ENCODE measurements around the gene SYT2. TPM values are rescaled to one million over a fixed set of nuclear protein-coding genes. Genes with fewer than 3 reads are reported as not detected.

SYT2 gene
- total RNA-seq, 1 donor from 2014 or later = 0.72 TPM

DNA sequence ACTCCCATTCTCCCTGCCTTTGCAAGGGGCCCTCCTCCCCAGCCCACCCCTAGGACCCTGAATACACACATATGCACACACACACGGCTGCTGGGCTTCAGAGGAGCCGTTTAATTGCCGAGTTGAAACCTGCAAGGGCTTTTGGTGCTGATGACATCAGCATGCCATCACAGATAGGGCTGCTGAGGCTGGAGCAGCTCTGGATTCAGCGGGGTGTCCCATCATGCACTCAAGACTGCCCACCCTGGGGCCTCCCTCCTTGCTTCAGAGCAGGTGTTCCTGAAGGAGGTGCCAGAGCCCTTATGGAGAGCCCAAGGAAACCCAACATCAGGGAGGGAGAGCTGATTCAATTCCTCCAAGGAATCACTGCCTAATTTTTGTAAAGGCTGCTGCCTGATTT lies 5.7 kb downstream of the SYT2 start:
- DNase-seq (ENCODE audit: low spot score) = no peak

- no peak for DNase-seq (ENCODE audit: low spot score)
Observed at GRCh38 chr1:202703191-202703590, 7.1 kb downstream of the SYT2 start.

GRCh38 chr1:202702088-202702487 lies 8.2 kb downstream of the SYT2 start:
- DNase-seq (ENCODE audit: low spot score) = no peak

DNA sequence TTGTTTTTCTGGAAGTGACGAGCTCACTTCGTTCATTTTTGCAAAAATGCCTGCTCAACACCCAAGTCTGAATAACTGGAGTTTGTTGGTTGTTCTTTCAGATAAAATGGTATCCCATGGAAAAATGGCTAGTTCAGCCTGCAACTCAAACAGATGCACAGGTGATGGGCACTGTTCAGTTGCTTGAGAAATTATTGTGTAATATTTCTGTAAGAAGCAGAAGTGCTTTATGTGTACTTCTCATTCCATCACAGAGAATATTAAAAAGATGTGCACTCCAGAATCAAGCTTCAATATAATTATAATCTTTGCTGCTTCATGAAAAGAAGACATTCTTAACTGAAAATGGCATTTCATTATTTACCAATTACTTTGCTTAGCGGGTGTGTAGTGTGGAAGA lies 9.1 kb downstream of the SYT2 start:
- DNase-seq (ENCODE audit: low spot score) = no peak

DNA sequence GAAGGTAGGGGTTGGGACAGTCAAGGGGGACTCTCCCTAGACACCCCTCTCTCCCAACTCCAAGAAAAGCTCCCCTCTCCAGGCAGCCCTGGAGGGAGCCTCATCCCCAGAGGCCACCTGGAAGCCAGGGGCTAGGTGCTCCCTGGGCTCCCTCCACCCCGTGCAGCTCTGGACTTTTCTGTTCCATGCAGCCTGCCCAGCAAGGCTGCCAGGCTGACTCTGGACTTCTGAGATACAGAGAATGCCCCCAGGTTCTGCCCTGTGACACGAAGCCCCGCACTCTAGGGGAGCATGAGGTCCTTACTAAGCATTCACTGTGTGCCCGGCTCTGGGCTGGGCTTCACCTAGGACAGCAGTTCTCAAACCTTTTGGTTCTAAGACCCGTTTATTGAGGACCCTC lies 10.2 kb downstream of the SYT2 start:
- DNase-seq (ENCODE audit: low spot score) = no peak

GRCh38 chr1:202698276-202698675 lies 12.0 kb downstream of the SYT2 start:
- peak; percentile 40 for DNase-seq (ENCODE audit: low spot score)

DNA sequence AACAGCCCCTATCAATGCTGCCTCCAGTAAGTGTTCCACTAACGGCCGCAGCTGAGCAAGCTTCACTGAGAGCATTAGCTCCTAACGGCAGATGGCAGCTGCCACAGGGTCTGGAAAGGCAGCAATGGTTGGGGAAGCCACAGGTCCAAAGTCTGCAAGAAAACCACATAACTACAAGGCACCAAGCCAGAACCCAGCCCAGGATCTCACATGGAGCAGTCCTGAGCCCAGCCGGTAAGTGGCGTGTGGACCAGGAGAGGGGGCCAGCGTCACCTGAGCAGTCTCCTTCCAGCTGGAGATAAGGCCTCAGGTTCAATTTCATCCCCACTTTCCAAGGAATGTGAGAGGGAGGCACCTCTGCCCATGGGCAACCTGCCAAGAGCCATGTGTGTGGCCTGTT lies 13.2 kb downstream of the SYT2 start:
- peak; percentile 86 for DNase-seq (ENCODE audit: low spot score)

DNA sequence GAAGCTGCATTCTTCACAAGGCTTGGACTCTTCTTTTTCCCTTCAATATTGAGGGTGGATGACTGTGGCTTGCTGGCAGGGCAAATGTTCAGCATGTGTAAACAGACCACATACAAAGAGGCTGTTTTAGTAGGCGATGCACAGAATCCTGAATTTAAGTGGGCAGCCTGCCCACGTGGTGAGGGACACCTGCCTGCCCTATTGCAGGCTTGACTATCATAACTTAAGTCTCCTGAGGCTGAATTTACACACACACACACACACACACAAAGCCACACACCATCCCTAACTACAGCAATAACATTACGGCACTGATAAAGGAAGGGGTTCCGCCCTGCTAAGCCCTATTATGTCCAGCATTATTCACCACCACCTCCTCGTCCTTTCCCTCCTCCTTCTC lies 15.9 kb downstream of the SYT2 start:
- DNase-seq (ENCODE audit: low spot score) = no peak

DNA sequence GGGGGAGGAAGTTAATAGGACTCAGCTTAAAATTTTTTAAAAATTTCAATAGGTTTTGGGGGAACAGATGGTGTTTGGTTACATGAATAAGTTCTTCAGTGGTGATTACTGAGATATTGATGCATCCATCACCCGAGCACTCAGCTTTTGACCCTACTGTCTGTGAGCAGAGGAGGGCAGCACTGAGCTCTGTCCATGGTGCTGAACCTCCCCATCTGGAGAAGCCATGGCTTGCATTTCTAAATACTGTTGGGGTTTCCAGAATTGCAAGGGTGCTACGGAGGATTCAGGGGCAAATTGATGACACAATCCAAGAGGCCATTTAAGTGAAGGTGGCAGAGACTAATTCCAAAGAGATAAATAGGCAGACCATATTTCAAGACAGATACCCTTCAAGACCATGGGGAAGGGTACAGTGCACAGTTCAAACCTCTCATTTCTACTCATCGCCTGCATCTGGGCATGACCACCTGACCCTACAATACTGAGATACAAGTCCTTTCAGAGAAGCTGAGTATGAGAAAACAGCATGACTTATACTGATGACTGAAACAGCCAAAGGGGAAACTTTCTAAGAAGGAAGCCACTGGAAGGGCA lies 17.2 kb downstream of the SYT2 start:
- DNase-seq (ENCODE audit: low spot score) = peak; percentile 83

DNA sequence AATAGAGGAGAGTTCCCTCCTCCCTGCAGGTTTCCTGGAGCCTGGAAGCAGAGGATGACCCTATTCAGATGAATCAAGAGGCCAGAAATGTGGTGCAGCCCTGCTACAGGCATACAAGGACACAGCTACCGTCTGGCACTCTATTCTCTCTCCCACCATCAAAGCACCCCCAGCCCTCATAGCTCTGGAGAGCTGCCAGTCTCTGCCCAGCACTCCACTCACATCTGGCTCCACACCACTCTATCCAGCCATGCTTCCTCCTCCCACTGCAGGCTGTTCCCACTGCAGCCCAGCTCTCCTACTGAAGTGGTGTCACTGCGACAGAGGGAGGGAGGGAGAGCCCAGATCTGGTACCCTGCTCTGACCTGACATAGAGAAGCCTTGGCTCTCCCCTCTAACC lies 18.4 kb downstream of the SYT2 start:
- no peak for DNase-seq (ENCODE audit: low spot score)

DNA sequence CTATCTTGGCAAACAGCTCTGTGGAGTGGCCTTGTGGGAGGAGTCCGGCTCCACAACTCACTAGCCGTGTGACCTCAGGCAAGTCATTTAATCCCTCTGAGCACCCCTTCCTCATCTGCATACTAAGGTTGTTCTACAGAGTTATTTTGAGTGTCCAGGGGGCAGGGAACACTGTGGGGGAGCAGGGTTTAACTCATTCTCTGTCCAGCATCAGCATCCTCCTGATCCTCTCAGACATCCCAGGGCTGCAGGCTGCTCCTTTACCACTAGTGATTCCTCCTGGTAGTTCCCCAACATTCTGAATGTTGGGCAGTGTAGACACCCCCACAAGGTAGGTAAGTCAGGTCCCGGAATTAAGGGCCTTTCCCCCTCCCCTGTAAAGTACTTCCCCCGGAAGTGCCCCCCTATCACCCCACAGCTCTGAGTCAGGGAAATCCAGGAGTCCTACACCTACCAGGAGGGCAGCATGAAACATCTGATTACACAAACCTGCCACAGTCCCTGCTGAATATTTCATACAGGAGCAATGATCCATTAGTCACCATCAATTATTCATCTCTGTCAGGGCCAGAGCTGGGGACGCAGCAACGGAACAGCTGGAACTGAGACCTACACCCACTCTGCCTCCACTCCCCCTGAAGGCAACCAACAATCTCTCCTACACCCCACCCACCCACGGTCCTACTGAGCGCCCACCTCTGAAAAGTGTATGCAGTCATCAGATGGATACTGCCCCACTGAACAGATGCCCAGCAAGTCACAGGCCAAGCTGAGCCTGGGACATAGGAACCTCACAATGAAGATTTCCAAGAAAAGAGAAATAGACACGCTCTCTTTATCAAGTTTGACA lies 20.5 kb downstream of the SYT2 start:
- no peak for DNase-seq (ENCODE audit: low spot score)

GRCh38 chr1:202689082-202689481 lies 21.2 kb downstream of the SYT2 start:
- no peak for DNase-seq (ENCODE audit: low spot score)

DNA sequence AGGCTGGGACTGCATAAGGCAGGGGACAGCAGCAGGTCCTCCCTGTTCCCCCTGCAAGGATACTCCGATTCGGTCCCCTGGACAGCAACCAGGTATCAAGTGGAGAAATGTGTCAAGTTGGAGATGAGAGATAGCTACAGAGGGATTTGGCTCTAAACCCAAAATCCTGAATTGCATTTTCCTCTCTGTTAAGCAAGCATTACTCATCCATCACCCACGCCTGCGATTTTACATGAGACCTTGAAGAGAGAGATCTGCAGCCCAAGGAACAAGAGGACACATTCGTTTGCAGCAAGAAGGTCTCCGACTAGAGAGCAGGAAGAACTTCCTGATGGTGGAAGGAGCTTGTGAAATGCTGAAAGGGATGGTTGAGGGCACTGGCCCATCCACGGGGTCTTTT lies 21.9 kb downstream of the SYT2 start:
- no peak for DNase-seq (ENCODE audit: low spot score)

DNA sequence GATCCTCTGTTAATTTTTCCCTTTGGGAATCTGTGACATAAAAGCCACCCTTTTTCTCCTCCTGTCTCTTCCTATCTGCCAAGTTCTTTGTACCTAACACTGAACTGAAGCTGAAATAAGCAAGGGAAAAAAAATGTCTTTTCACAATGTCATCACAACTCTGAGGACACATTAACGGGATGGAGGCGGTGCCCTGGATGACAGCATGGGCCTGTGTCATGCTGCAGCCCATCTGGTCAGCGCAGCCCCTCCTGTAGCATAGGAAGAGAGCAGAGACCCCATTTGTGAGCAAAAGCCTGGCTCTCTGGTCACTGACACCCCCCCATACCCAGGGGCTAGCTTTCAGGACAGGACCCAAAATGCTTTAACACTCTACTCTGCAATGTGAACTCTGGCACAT lies 22.5 kb downstream of the SYT2 start:
- DNase-seq (ENCODE audit: low spot score) = no peak

DNA sequence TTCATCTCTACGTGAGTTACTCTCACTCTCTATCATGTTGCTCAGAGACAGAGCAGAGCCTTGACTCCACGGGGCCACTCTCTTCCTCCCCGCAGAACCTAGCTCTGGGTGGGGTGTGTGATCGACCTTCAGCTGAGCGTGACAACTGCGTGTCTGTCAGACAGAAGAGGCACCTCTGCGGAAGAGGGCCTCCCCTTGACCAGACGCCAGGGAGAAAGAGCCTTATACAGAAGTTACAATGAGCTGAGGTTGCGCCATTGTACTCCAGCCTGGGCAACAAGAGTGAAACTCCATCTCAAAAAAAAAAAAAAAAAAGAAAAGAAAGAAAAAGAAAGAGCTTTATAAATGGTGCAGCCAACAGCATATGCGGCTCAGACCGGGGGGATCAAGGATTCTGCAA lies 22.9 kb downstream of the SYT2 start:
- no peak for DNase-seq (ENCODE audit: low spot score)

DNA sequence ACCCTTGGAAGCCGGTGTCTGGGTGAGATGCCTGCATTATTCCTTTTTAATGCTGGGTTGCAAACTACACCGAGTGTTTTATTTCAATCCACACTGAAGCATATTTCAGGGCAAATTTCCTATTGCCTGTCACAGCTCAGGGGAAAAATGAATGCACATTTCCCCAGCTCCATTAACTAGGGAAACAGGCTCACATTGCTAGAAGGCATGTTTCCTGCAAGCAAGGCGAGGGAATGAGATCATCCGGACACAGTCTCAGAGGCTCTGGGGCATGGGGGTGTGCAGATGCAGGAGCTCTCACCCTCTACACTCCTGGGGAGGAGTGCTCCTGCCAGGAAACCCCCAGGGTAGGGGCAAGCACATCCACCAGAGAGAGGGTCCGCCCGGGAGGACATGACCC lies 24.6 kb downstream of the SYT2 start:
- DNase-seq (ENCODE audit: low spot score) = no peak

- no peak for DNase-seq (ENCODE audit: low spot score)
Observed at GRCh38 chr1:202684716-202685115, 25.5 kb downstream of the SYT2 start.

DNA sequence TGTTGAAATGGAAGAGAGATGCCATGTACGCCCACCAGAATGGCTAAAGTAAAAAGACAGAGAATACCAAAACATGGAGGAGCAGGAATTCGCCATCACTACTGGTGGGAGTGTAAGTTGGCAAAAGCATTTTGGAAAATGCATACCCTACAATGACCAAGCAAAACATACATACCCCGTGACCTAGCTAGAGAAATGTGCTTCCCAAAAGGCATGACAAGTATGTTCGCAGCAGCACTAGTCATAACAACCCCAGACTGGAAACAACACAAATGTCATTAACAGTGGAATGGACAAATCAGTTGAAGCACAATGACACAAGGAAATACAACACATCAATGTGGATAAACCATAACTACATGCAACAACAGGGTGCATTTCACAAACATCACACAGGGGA lies 27.2 kb downstream of the SYT2 start:
- DNase-seq (ENCODE audit: low spot score) = no peak

DNA sequence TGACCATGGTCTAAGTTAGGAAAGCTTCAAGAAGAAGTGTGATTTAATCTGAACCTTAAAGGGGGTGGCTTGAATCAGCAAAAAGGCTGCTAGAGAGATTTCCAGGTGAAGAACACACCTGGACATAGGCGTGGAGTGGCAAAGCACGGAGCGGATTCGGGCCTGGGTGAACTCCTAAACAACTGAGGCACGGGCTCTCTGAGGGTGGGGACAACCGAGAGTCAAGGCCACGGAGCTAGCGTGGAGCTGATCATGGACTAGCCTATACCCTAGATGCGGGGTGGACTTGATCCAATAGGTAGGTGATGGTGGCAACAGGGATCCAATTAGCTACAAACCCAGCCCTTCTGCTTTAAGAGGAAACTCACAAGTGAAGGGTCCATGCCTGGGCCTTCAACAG lies 27.8 kb downstream of the SYT2 start:
- DNase-seq (ENCODE audit: low spot score) = no peak

GRCh38 chr1:202681736-202682420 lies 28.4 kb downstream of the SYT2 start:
- DNase-seq (ENCODE audit: low spot score) = no peak

DNA sequence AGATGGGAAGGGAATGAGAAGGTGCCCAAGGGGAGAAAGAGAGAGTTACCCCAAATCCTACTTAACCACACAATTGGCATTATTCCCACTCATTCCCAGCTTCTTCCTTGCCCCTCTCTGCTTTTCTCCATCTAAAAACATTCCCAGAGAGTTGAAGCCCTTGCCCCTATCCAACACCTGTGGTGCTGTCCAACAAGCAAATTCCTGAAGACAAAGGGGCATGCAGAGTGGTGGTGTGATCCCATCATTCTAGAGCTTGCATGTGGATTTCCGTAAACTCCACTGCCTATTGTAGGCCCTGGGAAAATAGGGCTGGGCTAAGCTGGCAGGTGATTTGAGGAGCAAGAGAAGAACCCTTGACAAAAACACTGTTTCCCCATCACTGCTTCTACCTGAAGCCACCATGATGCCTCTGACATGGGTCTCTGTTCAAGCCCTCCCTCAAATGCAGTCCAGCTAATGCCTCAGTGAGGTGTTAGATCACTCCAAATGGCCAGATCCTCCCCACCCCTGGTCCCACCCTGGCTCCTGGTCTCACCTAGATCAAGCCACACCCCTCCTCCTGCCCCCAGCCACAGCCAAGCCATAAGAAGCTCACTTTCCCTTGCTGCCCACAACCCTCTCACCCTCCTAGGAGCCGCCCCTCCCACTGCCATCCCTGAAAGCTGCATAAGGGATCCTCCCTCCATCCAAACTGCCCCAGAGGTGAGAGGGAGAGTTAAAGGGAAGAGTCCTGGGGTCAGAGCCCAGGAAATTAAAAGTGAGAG lies 29.5 kb downstream of the SYT2 start:
- no peak for DNase-seq (ENCODE audit: low spot score)
